HG02970 (cell line): ENCODE measurements around the gene TSTD2.

Source experiments
- ATAC-seq: cut with Tn5 transposase; IDR thresholded peaks from one replicate; pipeline ENCODE4 v1.9.1; 2021; ENCODE audit warnings: mild to moderate bottlenecking, moderate library complexity, moderate number of reproducible peaks; ENCODE audit not compliant: unreplicated experiment, low FRiP score

The TSTD2 gene

DNA sequence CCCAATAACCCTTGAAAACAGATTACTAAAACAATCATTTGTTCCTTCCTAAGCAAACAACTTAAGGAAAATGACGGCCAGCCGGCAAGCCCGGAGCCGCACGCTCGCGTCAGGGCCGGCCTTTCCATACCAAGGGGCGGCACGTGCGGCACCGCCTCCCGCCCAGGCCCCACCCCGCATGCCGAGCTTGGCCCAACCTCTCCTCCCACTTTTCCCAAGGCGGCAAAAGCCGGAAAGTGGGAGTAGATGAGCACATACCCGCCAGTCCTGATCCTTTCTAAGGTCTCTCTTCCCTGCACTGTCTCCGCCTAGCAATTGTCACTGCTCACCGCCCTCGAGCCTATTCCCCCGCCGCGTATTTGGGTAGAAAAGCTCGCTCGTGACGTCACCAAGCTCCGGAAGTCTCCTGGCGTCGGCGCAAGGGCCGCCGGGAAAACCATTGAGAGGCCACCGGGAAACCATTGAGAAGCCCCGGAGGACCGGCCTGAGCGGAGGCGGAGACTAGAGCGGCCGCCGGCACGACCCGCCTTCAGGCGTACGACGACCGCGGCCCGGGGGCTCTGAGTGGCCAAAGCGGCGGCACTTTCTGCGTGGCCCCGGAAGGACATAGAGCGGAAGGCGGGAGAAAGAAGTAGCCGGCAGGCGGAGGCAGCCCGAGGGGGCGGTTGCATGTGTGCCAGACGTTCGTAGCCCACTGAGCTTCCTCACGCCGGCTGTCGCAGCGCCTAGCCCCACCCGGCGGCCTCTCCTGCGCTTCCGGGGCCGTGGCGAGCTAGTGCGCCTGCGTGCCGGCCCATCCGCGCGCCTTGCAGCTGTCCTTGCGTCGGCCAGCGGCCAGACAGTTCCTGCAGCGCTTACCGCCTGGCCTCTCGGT lies at the start of gene TSTD2, which contains the start of gene NCBP1:
TSTD2 (minus strand) TSS at position 384 of the 874 bp plus-strand sequence. CDS start 5,806 bp downstream, outside the sequence.
NCBP1 (plus strand) TSS at position 837 of the 874 bp plus-strand sequence. CDS start 61 bp downstream, outside the sequence.
- peak; percentile 87 for ATAC-seq

DNA sequence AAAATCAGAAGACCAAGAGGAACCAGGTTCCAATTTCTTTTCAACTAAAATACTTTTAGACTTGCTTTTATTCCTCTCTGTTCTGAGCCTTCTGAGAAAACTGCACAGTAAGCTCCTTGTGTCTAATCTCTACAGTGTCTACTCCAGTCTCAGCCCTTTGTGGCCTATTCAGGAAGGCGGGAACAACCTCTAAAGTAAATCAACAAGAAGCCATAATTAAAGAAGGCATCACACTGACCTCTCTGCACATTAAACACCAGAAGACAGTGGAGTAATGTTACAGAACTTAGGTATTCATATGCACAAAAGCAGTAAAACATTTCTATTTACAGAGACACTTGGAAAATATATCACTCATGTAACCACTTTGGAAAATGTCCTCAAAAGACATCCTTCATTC lies 49.1 kb upstream of the TSTD2 start:
- no peak for ATAC-seq

DNA sequence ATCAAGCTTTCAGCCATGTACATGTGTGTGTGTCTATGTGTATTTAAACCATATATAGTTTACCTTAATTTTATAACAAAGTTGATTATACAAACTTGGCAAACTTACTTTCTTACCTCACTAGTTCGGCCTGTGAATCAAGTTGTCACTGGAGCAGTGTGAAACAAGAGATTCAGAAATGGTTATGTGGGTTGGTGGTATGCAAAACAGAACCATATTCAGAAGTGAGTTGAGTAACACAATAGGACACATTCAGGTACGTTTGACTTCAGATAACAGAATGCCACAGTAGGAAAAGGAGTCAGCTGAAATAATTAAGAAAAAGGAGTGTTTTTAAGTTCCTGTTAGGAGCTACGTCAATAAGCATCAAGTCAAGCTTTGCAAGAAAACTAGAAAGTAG lies 42.5 kb upstream of the TSTD2 start:
- ATAC-seq, result no peak

DNA sequence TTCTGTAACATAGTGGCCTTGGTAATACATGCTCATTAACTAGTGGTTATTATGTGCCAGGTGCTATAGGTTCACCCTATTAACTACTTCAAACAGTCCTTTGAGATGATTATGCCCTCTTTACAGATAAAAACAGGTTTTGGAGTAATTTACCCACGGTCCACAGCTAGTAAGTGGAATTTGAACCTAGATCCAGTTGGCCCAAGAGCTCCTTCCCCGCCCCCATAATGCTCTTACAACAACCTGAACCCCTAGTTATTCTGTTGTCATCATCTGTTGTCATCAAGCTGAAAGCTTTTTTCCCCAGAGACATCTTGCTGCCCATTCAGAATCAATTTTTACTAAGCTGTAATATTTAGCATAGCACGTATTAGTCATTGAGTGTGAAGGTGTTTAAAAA lies 40.8 kb upstream of the TSTD2 start:
- ATAC-seq, result no peak

DNA sequence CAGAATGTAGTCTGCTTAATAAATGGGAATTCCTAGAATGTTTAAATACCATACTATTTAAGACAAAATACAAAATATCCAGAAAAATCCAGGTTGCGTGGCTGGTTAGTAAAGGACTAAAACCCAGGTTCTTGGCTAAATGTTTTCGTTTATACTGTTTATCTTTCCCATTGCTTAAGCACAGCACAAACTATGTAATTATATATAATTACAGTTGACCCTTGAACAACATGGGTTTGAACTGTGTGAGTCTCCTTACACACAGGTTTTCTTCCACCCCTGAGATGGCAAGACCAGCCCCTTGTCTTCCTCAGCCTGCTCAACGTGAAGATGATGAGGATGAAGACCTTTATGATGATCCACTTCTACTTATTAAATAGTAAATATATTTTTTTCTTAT lies 39.2 kb upstream of the TSTD2 start:
- ATAC-seq, result no peak

DNA sequence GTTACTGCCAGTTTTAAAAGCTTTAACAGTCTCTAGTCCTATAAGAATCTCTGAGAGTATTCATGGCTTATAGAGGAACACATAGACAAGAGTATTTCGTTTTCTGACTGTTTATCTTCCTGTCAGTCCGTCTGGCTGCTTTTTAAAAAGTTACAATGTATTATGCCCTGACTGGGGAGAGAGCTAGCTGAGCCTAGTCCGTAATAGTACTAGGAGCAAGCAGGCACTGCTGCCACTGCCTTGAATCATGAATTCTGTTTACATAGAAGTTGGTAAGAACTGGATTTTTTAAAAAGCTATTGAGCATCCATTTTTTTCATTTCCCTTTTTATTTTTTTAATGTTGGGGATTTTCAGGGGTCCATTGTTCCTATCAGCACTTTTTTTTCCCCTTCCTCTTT lies 37.4 kb upstream of the TSTD2 start:
- ATAC-seq, result no peak

DNA sequence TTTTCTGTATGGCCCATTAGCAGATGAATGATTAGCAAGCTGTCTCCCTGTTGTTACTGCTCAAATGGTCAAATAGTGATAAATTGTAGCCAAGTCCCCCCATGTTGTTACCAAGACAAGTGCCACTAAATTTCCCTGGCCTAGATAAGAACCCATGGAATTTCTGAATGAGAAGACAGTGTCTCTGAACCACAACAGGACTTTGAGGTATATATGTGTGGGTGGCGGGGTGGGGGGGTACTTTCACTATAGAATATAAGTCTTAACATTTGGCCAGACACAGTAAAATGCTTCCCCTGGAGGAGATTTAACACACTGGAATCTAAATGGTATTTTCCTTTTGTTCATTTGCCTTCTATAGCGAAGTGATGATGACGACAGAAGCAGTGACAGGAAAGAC lies 35.3 kb upstream of the TSTD2 start:
- ATAC-seq, result no peak

DNA sequence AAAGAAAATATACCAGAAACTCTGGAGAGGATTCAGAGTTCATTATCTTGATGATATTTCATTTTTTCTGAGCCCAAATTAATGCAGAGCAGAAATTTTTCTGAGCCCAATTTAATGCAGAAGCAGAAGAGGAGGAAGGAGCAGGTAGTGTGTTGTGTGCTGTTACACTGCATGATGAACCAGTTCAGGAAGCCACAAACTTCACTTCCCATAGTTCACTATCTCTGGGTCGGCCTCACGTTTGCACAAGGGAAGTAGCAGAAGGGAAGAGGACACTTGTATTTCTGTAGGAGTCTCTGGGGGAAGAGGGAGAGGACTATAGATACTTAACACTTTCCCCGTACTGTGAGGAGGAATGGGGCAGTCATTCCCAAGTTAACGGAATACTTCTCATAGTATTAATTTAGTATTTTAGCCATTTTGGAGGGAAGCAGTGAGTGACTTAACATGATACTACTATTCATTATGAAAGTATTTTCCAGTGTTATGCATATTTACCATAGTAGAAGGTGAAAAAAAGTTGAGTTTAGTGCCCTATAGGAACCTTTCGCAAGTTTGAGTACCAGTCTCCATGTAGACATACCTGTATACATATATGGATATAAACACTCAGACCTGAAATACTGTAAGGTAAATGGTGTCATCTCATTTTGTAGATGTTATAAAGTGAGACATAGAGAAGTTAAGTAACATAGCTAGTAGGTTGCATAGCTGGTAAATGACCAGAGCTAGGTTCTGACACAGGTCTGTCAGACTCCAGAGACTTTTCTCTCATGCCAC lies 33.9 kb upstream of the TSTD2 start:
- ATAC-seq, result no peak

DNA sequence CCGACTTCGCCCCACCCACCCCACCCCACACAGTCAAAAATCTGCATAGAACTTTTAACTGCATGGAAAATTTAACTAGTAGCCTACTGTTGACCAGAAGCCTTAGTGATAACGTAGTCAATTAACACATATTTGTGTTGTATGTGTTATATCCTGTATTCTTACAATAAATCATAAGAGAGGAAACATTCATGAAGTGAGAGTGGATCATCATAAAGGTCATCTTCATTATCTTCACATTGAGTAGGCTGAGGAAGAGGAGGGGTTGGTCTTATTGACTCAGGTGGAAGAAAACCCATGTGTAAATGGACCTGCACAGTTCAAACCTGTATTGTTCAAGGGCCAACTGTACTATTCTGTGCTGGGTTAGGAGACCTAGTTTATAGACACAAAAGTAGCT lies 32.6 kb upstream of the TSTD2 start:
- ATAC-seq, result no peak

DNA sequence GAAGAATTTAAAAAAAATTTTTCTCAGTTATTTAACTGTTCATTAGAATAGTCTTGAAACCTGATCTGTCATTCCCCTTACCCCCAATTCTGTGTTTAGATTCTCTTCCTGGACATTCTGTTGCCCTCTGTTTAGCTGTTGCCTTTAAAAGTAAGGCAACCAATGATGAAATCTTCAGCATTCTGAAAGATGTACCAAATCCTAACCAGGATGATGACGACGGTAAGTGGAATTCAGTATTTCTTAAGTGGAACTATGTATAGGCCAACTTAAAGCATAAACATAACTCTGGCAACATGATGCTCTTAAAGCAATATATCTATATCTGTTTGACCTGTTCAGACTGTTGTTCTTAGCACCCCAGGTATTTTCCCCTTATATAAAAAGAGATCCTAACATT lies 27.7 kb upstream of the TSTD2 start:
- ATAC-seq, result no peak

DNA sequence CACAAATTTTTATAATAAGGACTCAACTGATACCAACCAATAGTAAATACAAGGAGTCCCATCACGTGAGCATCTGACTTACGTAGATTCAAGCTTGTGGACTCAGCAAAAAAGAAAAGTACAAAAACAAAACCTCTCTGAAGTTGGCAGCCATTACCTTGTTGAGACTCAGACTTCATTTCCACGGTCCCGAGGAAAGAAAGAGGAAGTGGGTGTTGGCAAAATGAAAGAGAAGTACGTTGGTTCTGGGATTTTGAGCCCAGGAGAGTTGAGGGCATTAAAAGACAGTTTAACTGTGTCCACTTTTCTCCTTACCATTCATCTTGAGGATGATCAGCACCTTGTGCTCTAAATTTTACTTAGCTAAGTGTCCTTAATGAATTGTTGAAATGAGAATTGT lies 27.2 kb upstream of the TSTD2 start:
- no peak for ATAC-seq

DNA sequence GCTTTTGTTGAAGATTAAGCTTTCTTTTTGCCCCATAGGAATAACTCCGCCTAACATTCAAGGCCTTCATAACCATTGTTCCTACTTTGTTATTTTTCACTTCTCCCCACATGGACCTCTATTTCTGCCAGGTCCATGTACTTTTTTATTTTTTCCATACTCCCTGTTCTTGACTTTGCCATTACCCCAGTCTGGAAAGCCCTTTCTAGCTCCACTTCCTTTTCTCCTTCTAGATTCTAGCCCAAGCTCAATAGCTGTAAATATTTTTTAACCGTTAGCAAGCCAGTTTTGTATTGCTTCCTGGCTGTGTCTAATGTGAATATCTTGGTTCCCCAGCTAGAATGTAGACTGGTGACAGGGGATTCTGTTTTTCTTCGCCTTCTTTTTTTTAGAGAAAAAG lies 26.6 kb upstream of the TSTD2 start:
- no peak for ATAC-seq

DNA sequence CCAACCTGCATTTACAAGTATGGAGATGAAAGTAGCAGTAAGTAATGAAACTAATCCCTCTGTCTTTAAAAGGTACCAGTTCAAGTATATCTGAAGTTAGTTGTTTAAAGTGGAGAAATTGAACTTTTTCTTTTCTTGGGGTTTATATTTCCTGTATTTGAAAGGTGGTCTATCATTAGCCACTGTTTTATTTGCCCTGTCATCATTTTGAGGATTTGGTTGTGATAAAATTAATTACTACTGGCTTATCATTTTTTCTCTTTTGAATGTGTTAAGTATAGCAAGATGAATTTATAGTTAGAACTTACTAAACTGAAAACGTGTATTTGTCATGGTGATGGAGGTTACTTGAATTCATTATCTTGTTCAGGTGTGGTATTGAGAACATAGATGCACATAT lies 25.5 kb upstream of the TSTD2 start:
- ATAC-seq, result no peak

DNA sequence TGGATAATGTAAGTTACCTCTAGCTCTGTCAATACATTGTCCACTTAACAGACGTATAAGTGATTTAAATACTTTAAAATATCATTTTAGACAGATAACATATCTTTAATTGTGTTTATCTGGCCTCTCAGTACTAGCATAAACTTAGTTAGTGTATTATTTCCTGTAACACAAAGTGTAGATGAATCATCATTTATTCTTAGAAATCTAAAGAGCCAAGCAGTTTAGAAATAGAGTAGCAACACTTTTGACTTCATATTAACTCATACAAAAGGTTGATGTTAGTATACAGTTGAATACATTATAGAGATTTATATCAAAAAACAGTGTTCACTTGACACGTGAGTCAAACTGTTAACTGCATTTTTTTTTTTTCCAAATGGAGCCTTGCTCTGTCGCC lies 18.5 kb upstream of the TSTD2 start:
- ATAC-seq, result no peak

DNA sequence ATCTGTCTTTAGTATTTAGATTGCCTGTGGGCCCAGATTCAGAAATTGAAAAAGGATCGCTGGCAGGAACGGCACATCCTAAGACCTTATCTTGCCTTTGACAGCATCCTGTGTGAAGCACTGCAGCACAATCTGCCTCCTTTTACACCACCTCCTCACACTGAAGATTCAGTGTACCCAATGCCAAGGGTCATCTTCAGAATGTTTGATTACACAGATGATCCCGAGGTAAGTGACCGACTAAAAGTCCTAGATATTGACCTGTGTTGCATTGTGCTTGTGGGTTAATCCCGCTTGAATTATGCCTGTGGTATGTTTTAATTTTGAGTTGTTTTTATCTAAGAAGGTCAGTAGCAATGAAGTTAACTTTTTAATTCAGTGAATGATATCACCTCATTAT lies 14.8 kb upstream of the TSTD2 start:
- ATAC-seq, result no peak

DNA sequence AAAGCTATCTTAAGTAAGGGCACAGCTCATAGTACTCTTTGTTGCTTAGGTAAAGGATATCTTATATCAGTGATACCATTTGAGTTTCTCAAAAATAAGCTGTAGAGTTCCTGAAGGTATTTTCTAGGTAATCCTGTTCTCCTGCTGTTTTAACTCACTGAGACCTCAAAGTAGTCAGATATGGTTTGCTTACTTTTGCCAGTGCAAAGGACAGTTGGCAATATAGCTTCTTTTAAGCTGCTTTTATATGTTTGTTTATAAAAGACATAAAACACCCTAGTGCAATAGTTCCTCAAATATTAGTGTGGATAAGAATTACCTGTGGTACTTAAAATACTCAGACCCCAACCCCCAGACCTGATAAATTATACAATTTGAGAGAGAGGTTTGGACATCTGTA lies 12.6 kb upstream of the TSTD2 start:
- no peak for ATAC-seq

DNA sequence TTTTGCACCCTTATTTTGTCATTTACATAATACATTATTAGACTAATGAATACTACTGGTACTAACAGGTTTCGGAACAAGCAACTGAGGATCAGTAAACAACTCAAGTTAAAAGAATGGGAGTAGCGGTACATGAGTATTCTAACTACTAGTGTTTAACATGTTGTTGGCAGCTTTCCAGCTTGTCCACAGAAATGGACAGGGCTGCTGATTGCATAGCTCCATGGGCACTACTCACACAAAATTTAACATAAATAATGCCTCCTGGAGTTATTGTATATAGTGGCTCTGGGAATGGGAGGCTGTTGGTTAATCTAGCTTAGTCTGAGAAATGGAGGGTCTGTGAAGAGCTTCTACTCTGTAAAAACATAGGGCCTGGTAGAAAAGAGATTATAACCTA lies 7.2 kb upstream of the TSTD2 start:
- no peak for ATAC-seq

DNA sequence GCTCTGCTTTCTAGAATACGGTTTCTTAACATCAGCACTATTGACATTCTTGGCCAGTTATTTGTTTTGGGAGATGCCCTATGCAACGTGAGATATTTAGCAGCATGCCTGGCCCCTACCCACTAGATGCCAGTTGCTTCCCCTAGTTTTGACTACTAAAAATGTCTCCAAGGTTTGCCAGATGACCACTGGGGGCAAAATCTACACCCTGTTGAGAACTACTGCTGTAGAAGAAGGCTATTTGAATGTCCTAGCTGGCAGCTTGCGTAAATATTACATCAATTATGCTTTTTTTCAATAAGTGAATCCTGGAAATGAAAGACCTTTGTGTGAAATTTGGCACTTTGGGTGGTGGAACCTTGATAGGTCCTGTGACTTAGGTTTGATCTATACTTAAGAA lies 5.5 kb upstream of the TSTD2 start:
- ATAC-seq, result no peak

DNA sequence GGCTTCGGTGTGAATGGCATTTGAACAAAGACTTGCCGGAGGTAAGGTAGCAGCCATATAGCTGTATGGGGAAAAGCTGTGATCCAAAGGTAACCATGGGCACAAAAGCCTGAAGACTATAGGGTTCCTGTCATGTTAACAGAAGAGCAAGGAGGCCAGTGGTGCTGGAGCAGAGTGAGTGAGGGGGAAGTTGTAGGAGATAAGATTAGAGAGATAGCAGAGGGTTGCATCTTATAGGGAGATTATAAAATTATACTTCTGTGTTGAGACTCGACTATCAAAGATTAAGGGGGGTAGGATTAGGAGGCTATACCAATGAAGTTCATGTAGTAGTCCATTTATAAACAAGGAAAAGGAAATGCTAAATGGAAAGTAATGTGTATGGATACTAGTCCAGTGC lies 3.7 kb upstream of the TSTD2 start:
- no peak for ATAC-seq

DNA sequence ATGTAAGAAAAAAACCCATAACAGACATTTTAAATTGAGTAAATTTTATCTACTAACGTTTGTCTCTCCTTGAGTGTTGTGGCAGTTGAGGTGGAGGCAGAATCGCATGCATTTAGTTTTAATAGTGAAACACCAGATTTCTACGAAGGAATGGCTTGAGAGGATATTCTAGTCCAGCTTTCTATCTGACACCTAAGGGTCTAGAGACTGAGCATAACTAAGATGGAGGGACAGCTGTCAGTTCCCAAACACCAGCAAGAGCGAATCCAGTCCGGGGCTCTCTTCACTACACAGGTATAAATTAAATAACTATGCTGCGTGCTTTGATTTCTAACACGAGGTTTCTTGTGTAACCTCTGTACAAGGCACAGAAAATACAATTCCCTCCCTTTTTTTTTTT lies 1.9 kb upstream of the TSTD2 start:
- ATAC-seq, result no peak

DNA sequence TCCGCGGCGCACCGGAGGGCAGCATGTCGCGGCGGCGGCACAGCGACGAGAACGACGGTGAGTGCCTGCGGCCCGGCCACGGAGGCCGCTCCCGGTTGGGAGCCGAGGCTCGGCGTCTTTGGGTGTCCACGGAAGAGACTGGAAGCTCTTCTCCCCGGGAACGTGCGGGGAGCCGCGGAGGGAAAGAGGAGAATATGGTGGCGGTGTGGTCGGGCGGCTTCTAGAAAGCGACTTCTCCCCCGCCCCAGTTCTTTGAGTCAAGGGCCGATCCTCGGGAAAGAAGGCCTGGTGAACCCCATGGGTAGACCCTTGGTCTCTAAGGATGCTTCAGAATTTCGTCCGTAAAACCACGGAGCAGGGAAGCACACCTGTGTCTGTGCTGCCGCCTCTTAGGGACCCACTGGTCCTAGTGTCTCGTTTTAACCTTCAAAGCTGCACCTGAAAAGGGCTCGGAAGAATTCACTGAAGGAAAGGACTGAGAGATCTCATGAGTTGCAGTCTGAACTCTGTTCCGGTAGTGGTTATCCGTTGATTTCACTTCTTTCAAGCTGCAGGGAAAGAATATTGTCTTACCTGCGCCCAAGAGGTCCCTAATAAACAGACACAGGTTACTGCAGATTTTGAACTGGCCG lies 807 bp upstream of the TSTD2 start:
- ATAC-seq, result peak; percentile 0
